CD1c-positive myeloid dendritic cell (primary cell): ENCODE data around the gene ARHGAP44.

Experiments
- DNase-seq: peaks from one replicate; pipeline ENCODE4 v3.0.0-alpha.2; 2016; ENCODE audit errors: extremely low spot score

ARHGAP44 gene

DNA sequence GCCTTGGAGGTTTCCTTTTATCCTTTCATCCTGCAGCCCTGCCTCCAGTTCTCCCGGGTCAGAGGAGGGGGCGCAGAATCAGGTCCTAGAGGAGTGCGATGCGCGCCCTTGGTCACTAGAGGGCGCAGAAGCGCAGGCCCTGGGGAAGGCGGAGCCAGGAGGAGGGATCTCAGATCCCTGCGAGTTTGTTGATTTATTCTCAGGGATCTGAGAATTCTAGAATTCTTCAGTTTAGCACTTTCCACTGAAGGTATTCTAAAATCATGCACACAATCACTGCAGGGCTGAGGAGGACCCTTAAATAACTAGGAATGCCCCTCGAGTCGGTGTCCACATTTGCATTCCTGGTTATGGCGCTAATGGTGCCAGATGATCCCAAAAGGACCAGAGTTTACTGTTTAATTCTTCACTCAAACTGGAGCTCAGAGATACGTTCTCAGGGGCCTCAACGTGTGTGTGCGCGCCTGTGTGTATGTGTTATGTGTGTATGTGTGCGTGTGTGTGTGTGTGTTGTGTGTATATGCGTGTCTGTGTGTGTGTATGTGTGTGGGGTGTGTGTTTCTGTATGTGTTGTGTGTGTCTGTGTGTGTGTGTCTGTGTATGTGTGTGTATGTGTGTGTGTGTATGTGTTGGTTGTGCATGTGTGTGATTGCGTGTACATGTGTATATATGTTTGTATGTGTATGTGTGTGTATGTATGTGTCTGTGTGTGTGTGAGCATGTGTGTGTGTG is 235.4 kb downstream of the ARHGAP44 start:
- peak; percentile 84 for DNase-seq

DNA sequence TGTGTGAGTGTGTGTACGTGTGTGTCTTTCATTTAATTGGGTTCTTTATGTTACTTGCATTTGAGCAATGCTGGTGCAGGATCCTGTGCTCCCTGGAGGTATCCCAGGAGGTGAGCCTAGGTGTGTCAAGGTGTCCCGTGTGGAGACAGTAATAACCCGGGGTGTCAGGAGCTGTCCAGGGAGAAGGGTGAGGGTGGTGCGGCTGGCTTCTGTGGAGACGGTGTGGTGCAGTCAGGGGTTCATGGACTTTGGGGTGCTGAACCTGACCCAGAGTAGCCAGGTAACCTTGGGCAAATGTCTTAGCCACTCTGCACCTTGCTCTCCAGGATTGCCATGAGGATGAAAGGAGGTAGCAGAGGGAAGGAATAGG is 235.9 kb downstream of the ARHGAP44 start:
- DNase-seq = no peak

DNA sequence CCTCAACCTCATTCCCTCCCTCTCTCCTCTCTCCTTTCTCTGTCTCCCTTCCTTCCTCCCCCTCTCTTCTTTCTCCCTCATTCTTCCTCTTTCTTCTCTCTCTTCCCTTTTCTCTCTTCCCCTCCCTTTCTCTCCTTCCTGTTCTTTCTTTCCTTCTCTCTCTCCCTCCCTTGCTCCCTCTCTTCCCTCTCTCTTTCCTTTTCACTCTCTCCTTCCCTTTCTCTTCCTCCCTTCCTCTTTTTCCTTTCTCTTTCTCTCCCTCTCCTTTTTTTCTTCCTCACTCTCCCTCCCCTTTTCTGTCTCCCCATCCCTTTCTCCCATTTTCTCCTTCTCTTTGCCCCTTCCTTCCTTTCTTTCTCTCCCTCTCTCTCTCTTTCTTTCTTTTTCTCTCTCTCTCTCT is 236.4 kb downstream of the ARHGAP44 start:
- no peak for DNase-seq

DNA sequence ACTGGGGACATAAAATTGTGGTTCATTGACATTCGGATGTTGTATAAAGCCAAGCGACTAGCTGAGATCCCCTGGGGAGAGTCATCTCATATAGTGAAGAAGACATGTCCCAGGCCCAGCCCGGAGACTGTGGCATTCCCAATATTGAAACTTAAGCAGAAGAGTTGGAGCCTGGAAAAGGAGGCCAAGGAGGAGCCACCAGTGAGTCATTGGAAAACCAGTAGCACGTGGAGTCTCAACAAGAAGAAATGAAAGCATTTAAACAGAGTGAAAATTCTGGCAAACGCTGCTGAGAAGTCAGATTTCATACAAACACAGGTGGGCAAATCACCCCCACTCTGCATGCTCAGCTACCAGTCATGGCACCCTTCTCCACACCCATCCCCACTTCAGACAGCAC is 237.9 kb downstream of the ARHGAP44 start:
- DNase-seq = no peak

DNA sequence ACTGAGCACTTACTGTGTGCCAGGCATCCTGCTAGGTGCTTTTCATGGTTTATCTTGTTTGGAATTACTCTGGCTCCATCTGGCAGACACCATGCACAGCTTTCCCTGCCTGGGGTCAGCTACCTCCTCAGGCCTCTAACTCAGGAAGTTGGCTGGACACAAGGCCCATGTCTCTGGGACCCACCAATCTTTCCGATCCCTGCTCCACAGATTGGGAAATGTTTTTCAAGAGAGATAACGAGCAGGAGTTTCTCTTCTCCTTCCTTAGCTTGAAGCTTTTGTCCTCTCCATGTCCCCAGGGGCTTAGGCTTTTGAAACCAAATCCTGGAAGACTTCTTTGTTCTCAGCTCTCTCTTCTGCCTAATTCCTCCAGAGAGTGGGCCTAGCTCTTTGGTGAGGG is 240.0 kb downstream of the ARHGAP44 start:
- no peak for DNase-seq

DNA sequence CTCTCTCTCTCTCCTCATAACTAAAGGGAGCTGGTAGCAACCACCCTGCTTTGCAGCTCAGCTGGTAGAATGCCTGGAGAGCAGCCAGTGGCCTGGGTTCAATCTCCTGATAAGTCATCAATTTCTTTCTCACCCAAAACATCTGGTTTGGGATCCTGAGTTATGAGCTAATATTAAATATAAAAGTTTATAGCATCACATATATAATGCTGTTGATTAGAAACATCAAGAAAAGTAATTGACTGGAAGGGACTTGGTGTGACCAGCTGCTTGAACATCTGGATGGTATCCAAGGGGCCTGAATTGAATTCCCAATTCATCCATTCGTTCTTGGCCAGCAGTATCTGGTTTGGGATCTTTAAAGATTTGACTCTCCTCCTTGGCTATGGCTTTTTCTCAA is 240.8 kb downstream of the ARHGAP44 start:
- DNase-seq = no peak

DNA sequence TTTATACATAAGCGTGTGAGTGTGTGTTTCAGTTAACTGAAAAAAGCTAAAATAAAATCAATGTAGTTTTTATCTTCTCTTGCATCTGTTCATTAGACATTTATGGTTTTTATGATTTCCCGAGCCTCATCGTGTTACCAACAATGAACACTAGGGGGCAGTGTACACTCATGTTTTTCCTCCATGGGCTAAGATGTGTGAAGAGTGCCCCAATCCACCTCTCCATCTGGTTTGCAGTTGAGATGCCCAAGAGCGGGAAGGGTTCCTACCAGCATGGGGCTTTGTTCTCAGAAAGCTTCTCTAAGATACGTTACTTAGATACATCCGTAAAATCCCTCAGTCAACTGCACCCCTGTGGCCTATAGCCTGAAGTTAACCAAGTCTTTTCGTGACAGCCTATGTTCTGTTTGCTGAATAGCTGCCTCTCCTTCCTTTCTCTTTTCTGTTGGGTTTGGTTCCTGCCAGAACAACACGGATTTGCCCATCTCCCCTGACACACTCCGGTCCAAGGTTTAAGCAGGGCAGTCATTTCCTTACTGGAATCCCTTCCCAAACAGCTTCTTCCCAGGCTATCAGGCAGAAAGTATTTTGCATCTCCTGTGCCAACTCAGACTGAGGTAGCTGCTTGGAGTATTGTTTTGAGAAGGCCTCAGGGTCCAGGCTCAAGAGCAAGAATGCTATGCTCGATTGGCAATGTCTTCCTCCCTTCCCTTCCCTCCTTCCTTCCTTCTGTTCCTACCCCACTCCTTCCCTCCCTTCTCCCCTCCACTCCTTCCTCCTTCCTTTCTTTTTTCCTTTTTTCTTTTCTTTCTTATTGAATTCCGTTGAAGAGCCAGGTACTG is 241.4 kb downstream of the ARHGAP44 start:
- peak; percentile 68 for DNase-seq

DNA sequence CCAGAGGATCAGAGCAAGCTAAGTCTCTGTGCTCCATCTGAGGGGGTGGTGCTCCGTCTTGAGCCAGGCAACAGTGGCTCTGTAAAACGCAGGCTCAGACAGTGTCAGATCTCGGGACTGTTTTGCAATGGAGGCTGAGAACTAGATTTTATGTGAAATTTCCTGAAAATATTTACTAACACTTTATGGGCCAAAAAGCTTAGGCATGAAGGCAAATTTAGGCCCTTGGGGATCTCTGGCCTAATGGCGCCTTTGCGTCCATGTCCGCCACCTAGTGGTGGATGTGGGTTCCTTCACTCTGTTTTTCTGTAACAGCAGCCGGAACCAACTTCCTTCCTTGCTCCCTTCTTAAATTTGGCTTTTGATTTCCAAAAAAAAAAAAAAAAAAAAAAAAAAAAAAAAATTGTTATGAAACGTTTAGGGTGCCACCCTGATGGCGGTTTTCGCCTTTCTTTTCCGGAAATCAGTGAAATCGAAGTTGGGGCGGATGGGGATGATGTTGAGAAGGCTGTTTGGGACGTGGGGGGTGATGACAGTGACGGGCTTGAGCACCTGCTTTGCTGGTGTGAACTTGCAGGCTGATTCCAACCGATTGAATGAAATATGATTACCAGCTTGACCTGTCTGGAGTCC is 242.5 kb downstream of the ARHGAP44 start:
- peak; percentile 73 for DNase-seq

DNA sequence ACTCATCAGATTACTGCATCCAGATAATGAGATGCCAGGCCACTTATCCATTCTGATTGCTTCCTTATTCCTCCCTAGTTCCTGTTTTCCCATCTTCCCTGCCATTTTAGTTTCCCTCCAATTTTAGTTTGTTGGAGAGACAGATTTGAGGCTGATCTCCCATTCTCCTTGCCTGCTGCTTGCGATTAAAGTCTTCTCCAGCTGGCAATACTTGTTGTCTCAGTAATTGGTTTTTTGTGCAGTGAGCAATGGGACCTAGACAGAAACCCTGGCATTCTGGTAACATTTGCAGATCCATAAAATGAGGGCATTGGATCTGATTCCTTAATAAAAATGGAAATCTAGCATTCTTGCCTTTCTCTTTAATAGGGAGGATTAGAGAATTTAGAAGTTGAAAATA is 246.1 kb downstream of the ARHGAP44 start:
- DNase-seq = no peak

DNA sequence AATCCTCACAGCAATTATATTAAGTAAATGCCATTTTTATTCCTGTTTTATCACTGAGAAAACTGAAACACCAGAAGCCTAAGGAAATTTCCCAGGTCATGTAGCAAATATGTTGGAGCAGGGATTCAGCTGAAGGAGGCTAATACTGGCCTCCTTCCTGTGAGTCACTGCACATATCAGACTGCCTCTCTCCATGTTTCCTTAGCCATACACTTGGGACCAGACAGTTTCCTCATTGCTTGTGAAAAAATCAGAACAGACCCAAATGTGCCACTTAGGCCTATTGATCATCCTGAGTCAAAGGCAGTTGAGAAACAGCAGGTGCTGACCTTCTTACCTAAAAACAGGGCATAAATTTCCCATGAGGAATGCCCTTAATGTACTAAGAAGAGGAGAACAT is 247.5 kb downstream of the ARHGAP44 start:
- no peak for DNase-seq

DNA sequence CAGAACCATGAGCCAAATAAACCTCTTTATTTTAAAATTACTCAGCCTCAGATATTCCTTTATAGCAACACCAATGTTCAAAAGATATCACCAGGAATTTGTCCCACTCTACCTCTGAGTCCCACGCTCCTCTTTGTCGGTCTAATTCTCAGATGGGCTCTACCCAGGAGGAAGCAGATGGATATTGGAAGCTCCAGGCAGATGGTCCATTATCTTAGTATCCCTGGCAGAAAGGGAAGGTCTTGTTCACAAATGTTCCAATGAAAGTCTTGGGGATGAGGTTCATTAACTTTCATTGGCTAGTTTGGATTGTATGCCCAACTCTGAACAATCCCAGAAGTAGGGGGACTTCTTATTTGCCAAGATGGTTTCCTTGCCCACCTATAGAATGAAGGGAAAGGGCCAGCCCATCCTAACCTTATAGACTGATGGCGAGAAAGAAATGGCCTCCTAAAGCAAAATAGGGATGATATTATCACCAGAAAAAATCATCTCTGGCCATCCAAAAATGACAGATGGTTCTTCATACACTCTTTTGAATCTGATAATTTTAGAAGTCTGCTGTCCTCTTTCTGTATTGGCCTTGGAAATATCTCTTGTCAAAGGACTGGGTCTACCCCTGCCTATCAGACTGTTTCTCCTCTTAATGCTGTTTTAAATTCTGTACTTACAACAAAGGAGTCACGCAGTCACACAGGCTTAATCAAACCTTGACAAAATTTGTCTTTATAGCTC is 249.8 kb downstream of the ARHGAP44 start:
- DNase-seq = no peak
